Fibroblast of lung (primary cell): Measurements from ENCODE around the gene ACY1.

Experiments used
- EZH2 ChIP-seq: IDR thresholded peaks from 2 replicates; pipeline ENCODE4 v1.5.1; 2012; ENCODE audit warnings: low read length, control low read depth, mild to moderate bottlenecking; ENCODE audit errors: missing control alignments
- TF ChIP-seq, protein P1 (sequence below), 2 donors: IDR thresholded peaks in 1 of 2; conservative IDR thresholded peaks in 1 of 2; 1 replicate in 1 of 2; 2 replicates in 1 of 2; pipeline ENCODE4 v1.5.1; 2011 to 2012; ENCODE audit warnings: low read length in 2 of 2, control low read depth in 1 of 2, inconsistent platforms in 1 of 2, low read depth in 1 of 2, mild to moderate bottlenecking in 1 of 2

DNA sequence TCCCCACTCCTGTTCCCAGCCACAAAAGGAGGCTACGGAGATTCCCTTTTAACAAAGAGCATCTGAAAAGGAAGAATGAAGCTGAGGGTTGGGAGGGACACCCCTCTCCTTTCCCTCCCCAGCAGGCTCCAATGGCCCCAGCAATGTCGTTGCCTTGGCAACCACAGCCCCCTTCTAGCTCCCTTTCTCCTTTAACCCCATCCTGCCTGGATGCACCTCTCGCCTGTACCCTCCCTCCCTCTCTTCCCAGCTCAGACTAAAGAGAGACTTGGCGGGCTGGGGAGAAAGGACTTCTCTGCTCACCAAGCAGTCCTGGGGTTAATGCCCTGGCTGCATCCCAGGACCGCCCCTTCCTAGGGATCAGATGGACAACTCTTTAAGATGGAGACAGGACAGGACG lies 19.4 kb downstream of the ACY1 start:
- TF ChIP-seq, protein P1, sequence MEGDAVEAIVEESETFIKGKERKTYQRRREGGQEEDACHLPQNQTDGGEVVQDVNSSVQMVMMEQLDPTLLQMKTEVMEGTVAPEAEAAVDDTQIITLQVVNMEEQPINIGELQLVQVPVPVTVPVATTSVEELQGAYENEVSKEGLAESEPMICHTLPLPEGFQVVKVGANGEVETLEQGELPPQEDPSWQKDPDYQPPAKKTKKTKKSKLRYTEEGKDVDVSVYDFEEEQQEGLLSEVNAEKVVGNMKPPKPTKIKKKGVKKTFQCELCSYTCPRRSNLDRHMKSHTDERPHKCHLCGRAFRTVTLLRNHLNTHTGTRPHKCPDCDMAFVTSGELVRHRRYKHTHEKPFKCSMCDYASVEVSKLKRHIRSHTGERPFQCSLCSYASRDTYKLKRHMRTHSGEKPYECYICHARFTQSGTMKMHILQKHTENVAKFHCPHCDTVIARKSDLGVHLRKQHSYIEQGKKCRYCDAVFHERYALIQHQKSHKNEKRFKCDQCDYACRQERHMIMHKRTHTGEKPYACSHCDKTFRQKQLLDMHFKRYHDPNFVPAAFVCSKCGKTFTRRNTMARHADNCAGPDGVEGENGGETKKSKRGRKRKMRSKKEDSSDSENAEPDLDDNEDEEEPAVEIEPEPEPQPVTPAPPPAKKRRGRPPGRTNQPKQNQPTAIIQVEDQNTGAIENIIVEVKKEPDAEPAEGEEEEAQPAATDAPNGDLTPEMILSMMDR (conservative IDR thresholded peaks at IDR 0.05 in 1 of 2, IDR thresholded peaks at IDR 0.05 in 1 of 2; ENCODE audit: low read depth in 1 of 2, low read length in 2 of 2), result no peak
- TF ChIP-seq EZH2, result no peak
